GM21576 (cell line): Measurements from ENCODE around the gene GRM7.

Source experiments
- ATAC-seq: cut with Tn5 transposase; IDR thresholded peaks from one replicate; pipeline ENCODE4 v1.9.1; 2021; ENCODE audit warnings: mild to moderate bottlenecking, moderate library complexity; ENCODE audit not compliant: unreplicated experiment

The GRM7 gene

GRCh38 chr3:7567160-7567559 lies 706.2 kb downstream of the GRM7 start:
- no peak for ATAC-seq

- no peak for ATAC-seq
These were observed 707.7 kb downstream of the GRM7 start for GRCh38 chr3:7568526-7569184.

- ATAC-seq, result no peak
These were observed 712.4 kb downstream of the GRM7 start for GRCh38 chr3:7573330-7573729.

- no peak for ATAC-seq
These were observed 713.5 kb downstream of the GRM7 start for GRCh38 chr3:7574435-7574834.

GRCh38 chr3:7576071-7576470 lies 715.2 kb downstream of the GRM7 start:
- no peak for ATAC-seq

GRCh38 chr3:7576506-7576905 lies 715.6 kb downstream of the GRM7 start:
- no peak for ATAC-seq

GRCh38 chr3:7577513-7577912 lies 716.6 kb downstream of the GRM7 start:
- ATAC-seq, result no peak

GRCh38 chr3:7581831-7582230 lies 720.9 kb downstream of the GRM7 start:
- ATAC-seq, result no peak

- no peak for ATAC-seq
These were observed 724.1 kb downstream of the GRM7 start for GRCh38 chr3:7585052-7585451.

- ATAC-seq, result no peak
These were observed 727.3 kb downstream of the GRM7 start for GRCh38 chr3:7588236-7588635.

- ATAC-seq, result no peak
These were observed 728.6 kb downstream of the GRM7 start for GRCh38 chr3:7589526-7589925.

GRCh38 chr3:7602297-7602696 lies 741.4 kb downstream of the GRM7 start:
- ATAC-seq, result no peak

GRCh38 chr3:7607083-7607482 lies 746.2 kb downstream of the GRM7 start:
- ATAC-seq, result no peak

GRCh38 chr3:7607676-7608075 lies 746.8 kb downstream of the GRM7 start:
- ATAC-seq, result no peak

GRCh38 chr3:7610634-7611033 lies 749.7 kb downstream of the GRM7 start:
- ATAC-seq, result no peak

- ATAC-seq, result no peak
These were observed 754.1 kb downstream of the GRM7 start for GRCh38 chr3:7615043-7615442.

GRCh38 chr3:7618606-7619005 lies 757.7 kb downstream of the GRM7 start:
- no peak for ATAC-seq

- ATAC-seq, result no peak
These were observed 759.5 kb downstream of the GRM7 start for GRCh38 chr3:7620401-7620800.

- no peak for ATAC-seq
These were observed 760.2 kb downstream of the GRM7 start for GRCh38 chr3:7621046-7621630.

GRCh38 chr3:7621651-7622050 lies 760.7 kb downstream of the GRM7 start:
- ATAC-seq, result no peak

GRCh38 chr3:7625021-7625420 lies 764.1 kb downstream of the GRM7 start:
- no peak for ATAC-seq

- no peak for ATAC-seq
These were observed 769.5 kb downstream of the GRM7 start for GRCh38 chr3:7630351-7630911.

GRCh38 chr3:7630925-7631324 lies 770.0 kb downstream of the GRM7 start:
- no peak for ATAC-seq
